Liver (tissue), 9 donors: ENCODE results near the gene RAB15. TPM values are rescaled to one million over a fixed set of nuclear protein-coding genes. Genes with fewer than 3 reads are reported as not detected.

ENCODE experiments used
- DNase-seq: peaks from one replicate; pipeline ENCODE4 v3.0.0-alpha.2; 2017; ENCODE audit warnings: low spot score
- H3K27ac ChIP-seq, 2 donors: one replicate each; pipeline ENCODE4 v1.7.0; 2013; ENCODE audit warnings: inconsistent platforms in 2 of 2, low read length in 2 of 2, control low read depth in 1 of 2, low read depth in 1 of 2, mild to moderate bottlenecking in 1 of 2
- H3K27me3 ChIP-seq, 4 donors: one replicate each; pipeline versions ENCODE4 v1.6.1 to v1.7.0; 2013; ENCODE audit warnings: low read length in 3 of 4, inconsistent platforms in 1 of 4, mild to moderate bottlenecking in 1 of 4, moderate library complexity in 1 of 4; ENCODE audit not compliant: control insufficient read depth in 4 of 4, insufficient read depth in 4 of 4
- H3K36me3 ChIP-seq, 4 donors: one replicate each; pipeline versions ENCODE4 v1.6.1 to v1.7.0; 2013; ENCODE audit warnings: low read length in 3 of 4, mild to moderate bottlenecking in 3 of 4, low read depth in 1 of 4, moderate library complexity in 1 of 4; ENCODE audit not compliant: control insufficient read depth in 4 of 4, insufficient read depth in 3 of 4
- H3K4me1 ChIP-seq, 4 donors: one replicate each; pipeline versions ENCODE4 v1.6.1 to v1.7.0; 2013; ENCODE audit warnings: low read length in 3 of 4, mild to moderate bottlenecking in 3 of 4, moderate library complexity in 1 of 4; ENCODE audit not compliant: control insufficient read depth in 4 of 4, insufficient read depth in 4 of 4
- H3K4me3 ChIP-seq, 3 donors: one replicate each; pipeline versions ENCODE4 v1.6.1 to v1.7.0; 2013; ENCODE audit warnings: low read length in 3 of 3, control low read depth in 1 of 3, low read depth in 1 of 3, mild to moderate bottlenecking in 1 of 3
- H3K9ac ChIP-seq, 2 donors: one replicate each; pipeline ENCODE4 v1.7.0; 2013; ENCODE audit warnings: low read length in 2 of 2, mild to moderate bottlenecking in 2 of 2, moderate library complexity in 2 of 2, control low read depth in 1 of 2, low read depth in 1 of 2
- H3K9me3 ChIP-seq, 4 donors: one replicate each; pipeline versions ENCODE4 v1.6.1 to v1.7.0; 2013; ENCODE audit warnings: low read length in 3 of 4; ENCODE audit not compliant: control insufficient read depth in 4 of 4
- ATF3 ChIP-seq: IDR thresholded peaks from 2 replicates; pipeline ENCODE4 v1.6.1; 2016; ENCODE audit warnings: antibody characterized with exemption
- CTCF ChIP-seq: fragments of 150-350 bp; IDR thresholded peaks from 2 replicates; pipeline ENCODE4 v1.5.1; 2017; ENCODE audit warnings: improper control_type of control experiment, low read depth, low read length; ENCODE audit not compliant: missing input control
- EGR1 ChIP-seq, 2 donors: IDR thresholded peaks; 2 replicates each; pipeline ENCODE4 v1.6.1; 2016 to 2018; ENCODE audit warnings: antibody characterized with exemption in 2 of 2, low read depth in 2 of 2
- FOXA1 ChIP-seq: IDR thresholded peaks from 2 replicates; pipeline ENCODE4 v1.6.1; 2016; ENCODE audit warnings: antibody characterized with exemption
- FOXA2 ChIP-seq: IDR thresholded peaks from 2 replicates; pipeline ENCODE4 v1.6.1; 2016; ENCODE audit warnings: antibody characterized with exemption
- GABPA ChIP-seq, 2 donors: IDR thresholded peaks in 1 of 2; conservative IDR thresholded peaks in 1 of 2; 2 replicates each; pipeline ENCODE4 v1.6.1; 2016; ENCODE audit warnings: antibody characterized with exemption in 2 of 2, mild to moderate bottlenecking in 1 of 2, moderate library complexity in 1 of 2
- HNF4A ChIP-seq, 2 donors: conservative IDR thresholded peaks; 2 replicates each; pipeline ENCODE4 v1.6.1; 2016; ENCODE audit warnings: antibody characterized with exemption in 2 of 2, mild to moderate bottlenecking in 2 of 2
- HNF4G ChIP-seq: IDR thresholded peaks from 2 replicates; pipeline ENCODE4 v1.6.1; 2016; ENCODE audit warnings: antibody characterized with exemption
- JUND ChIP-seq, 2 donors: IDR thresholded peaks; 2 replicates each; pipeline ENCODE4 v1.6.1; 2016; ENCODE audit warnings: antibody characterized with exemption in 2 of 2
- NR2F2 ChIP-seq: IDR thresholded peaks from 2 replicates; pipeline ENCODE4 v1.6.1; 2016; ENCODE audit warnings: antibody characterized with exemption
- RAD21 ChIP-seq, 2 donors: IDR thresholded peaks; 2 replicates each; pipeline ENCODE4 v1.6.1; 2016; ENCODE audit warnings: antibody characterized with exemption in 2 of 2, mild to moderate bottlenecking in 2 of 2
- RXRA ChIP-seq, 2 donors: IDR thresholded peaks; 2 replicates each; pipeline ENCODE4 v1.6.1; 2017 to 2018; ENCODE audit warnings: antibody characterized with exemption in 2 of 2, mild to moderate bottlenecking in 1 of 2
- SP1 ChIP-seq: IDR thresholded peaks from 2 replicates; pipeline ENCODE4 v1.6.1; 2018; ENCODE audit warnings: antibody characterized with exemption, mild to moderate bottlenecking
- TAF1 ChIP-seq: conservative IDR thresholded peaks from 2 replicates; pipeline ENCODE4 v1.6.1; 2016; ENCODE audit warnings: antibody characterized with exemption, mild to moderate bottlenecking
- WGBS: extraction: QIAGEN DNeasy Blood & Tissue Kit; methylation state at CpG from one replicate; pipeline ENCODE4 v1.1.7; 2013; 5-methylcytosine and 5-hydroxymethylcytosine counted together
- polyA plus RNA-seq, 2 donors: library from polyadenylated mRNA; stranded (reverse) in 1 of 2; unstranded in 1 of 2; fragments of 200-250 nt in 1 of 2; fragments of >200 nt in 1 of 2; fragmentation: Nextera tagmentation in 1 of 2; extraction: Ambion mirVana in 1 of 2; gene quantifications; one replicate each; pipeline versions ENCODE4 v1.2.1 to v1.2.3, GENCODE V29; 2013 to 2015
- total RNA-seq, 2 donors: library from RNA; depleted of rRNA; stranded (reverse); fragments of >200 nt; gene quantifications; one replicate each; pipeline ENCODE4 v1.2.3, GENCODE V29; 2014
- TF ChIP-seq, protein P1 (sequence below): IDR thresholded peaks from 2 replicates; pipeline ENCODE4 v1.6.1; 2016; ENCODE audit warnings: antibody characterized with exemption
- TF ChIP-seq, protein P2 (sequence below): IDR thresholded peaks from 2 replicates; pipeline ENCODE4 v1.6.1; 2016; ENCODE audit warnings: antibody characterized with exemption, mild to moderate bottlenecking
- donor health status: healthy.
- donor health status: healthy.
- donor health status: healthy.
- donor health status: healthy.
- donor health status: healthy.

Gene RAB15
- total and polyA plus RNA-seq, 4 donors, result 5.5 to 18.0 (median 11.1) TPM

GRCh38 chr14:64993266-64993930, 21.3 kb upstream of the RAB15 start:
- Histone ChIP-seq H3K4me1 (peaks cover 2 to 13% (median 9%) of the 10 kb centered on the region in 4 donors), H3K27ac (peak overlapping the region in 1 of 2 donors; percentile 17), H3K9ac (no peak overlapping the region), H3K9me3 (no peaks in the 10 kb centered on the region), H3K36me3 (no peaks in the 10 kb centered on the region), H3K27me3 (no peaks in the 10 kb centered on the region), H3K4me3 (no peak overlapping the region)
- no peak for DNase-seq
- TF ChIP-seq, protein P1, sequence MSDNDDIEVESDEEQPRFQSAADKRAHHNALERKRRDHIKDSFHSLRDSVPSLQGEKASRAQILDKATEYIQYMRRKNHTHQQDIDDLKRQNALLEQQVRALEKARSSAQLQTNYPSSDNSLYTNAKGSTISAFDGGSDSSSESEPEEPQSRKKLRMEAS, result no peak
- no peak for TF ChIP-seq EGR1 (IDR thresholded peaks at IDR 0.05; ENCODE audit: low read depth in 2 of 2)
- TF ChIP-seq HNF4G, result no peak
- TF ChIP-seq, protein P2, sequence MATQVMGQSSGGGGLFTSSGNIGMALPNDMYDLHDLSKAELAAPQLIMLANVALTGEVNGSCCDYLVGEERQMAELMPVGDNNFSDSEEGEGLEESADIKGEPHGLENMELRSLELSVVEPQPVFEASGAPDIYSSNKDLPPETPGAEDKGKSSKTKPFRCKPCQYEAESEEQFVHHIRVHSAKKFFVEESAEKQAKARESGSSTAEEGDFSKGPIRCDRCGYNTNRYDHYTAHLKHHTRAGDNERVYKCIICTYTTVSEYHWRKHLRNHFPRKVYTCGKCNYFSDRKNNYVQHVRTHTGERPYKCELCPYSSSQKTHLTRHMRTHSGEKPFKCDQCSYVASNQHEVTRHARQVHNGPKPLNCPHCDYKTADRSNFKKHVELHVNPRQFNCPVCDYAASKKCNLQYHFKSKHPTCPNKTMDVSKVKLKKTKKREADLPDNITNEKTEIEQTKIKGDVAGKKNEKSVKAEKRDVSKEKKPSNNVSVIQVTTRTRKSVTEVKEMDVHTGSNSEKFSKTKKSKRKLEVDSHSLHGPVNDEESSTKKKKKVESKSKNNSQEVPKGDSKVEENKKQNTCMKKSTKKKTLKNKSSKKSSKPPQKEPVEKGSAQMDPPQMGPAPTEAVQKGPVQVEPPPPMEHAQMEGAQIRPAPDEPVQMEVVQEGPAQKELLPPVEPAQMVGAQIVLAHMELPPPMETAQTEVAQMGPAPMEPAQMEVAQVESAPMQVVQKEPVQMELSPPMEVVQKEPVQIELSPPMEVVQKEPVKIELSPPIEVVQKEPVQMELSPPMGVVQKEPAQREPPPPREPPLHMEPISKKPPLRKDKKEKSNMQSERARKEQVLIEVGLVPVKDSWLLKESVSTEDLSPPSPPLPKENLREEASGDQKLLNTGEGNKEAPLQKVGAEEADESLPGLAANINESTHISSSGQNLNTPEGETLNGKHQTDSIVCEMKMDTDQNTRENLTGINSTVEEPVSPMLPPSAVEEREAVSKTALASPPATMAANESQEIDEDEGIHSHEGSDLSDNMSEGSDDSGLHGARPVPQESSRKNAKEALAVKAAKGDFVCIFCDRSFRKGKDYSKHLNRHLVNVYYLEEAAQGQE, result no peak
- TF ChIP-seq FOXA2, result no peak
- no peak for TF ChIP-seq TAF1
- TF ChIP-seq RAD21 (IDR thresholded peaks at IDR 0.05), result no peak
- no peak for TF ChIP-seq GABPA (IDR thresholded peaks at IDR 0.05 in 1 of 2, conservative IDR thresholded peaks at IDR 0.05 in 1 of 2)
- no peak for TF ChIP-seq JUND (IDR thresholded peaks at IDR 0.05)
- no peak for TF ChIP-seq RXRA (IDR thresholded peaks at IDR 0.05)
- TF ChIP-seq NR2F2, result no peak
- TF ChIP-seq FOXA1, result no peak
- TF ChIP-seq SP1, result no peak
- TF ChIP-seq CTCF, result no peak
- no peak for TF ChIP-seq ATF3
- whole genome bisulfite sequencing, result 97% methylated on average over 3 of the region's 3 CpGs

GRCh38 chr14:64992328-64992885, 20.3 kb upstream of the RAB15 start:
- no peak overlapping the region for H3K9ac ChIP-seq
- H3K4me1 ChIP-seq, result peaks cover 2 to 20% (median 18%) of the 10 kb centered on the region in 4 donors
- 74% methylated on average over 5 of the region's 5 CpGs for WGBS
- no peak for DNase-seq
- TF ChIP-seq CTCF (no peak), NR2F2 (no peak), HNF4A (conservative IDR thresholded peaks at IDR 0.05) (no peak), FOXA2 (no peak)
- TF ChIP-seq, protein P1, result no peak
- no peak overlapping the region for H3K4me3 ChIP-seq
- no peaks in the 10 kb centered on the region for H3K36me3 ChIP-seq
- no peak overlapping the region for H3K27ac ChIP-seq
- H3K27me3 ChIP-seq, result no peaks in the 10 kb centered on the region
- H3K9me3 ChIP-seq, result no peaks in the 10 kb centered on the region
